GM04504 (cell line): ENCODE results near the gene TFB1M.
"Not testable (repeated sequence)": the region's sequence is repeated elsewhere in the genome, so short reads cannot be mapped to it uniquely, and the experiment has no call there.

Experiments used
- DNase-seq: peaks from one replicate; pipeline ENCODE4 v3.0.0-alpha.2; 2012; ENCODE audit warnings: low read depth

TFB1M gene

GRCh38 chr6:155314092-155314772 lies at the start of gene TFB1M:
Gene TFB1M (minus strand): TSS chr6:155314484. CDS start chr6:155314428, 56 bp downstream.
- DNase-seq: peak; percentile 96

GRCh38 chr6:155364021-155364420 lies 49.7 kb upstream of the TFB1M start:
- not testable (repeated sequence) for DNase-seq

- not testable (repeated sequence) for DNase-seq
Measured at GRCh38 chr6:155362968-155363632, 48.8 kb upstream of the TFB1M start.

- no peak for DNase-seq
Measured at GRCh38 chr6:155354167-155354566, 39.9 kb upstream of the TFB1M start.

GRCh38 chr6:155352811-155353210 lies 38.5 kb upstream of the TFB1M start:
- peak; percentile 64 for DNase-seq

- DNase-seq: no peak
Measured at GRCh38 chr6:155352130-155352420, 37.8 kb upstream of the TFB1M start.

- no peak for DNase-seq
Measured at GRCh38 chr6:155351273-155352129, 37.2 kb upstream of the TFB1M start.

GRCh38 chr6:155349956-155350355 lies 35.7 kb upstream of the TFB1M start:
- DNase-seq: no peak

- DNase-seq: peak; percentile 30
Measured at GRCh38 chr6:155349129-155349528, 34.8 kb upstream of the TFB1M start.

- no peak for DNase-seq
Measured at GRCh38 chr6:155347800-155348199, 33.5 kb upstream of the TFB1M start.

- no peak for DNase-seq
Measured at GRCh38 chr6:155346957-155347356, 32.7 kb upstream of the TFB1M start.

GRCh38 chr6:155344341-155345006 lies 30.2 kb upstream of the TFB1M start:
- DNase-seq: no peak

GRCh38 chr6:155341130-155341828 lies 27.0 kb upstream of the TFB1M start:
- DNase-seq: peak; percentile 30

GRCh38 chr6:155340464-155341129 lies 26.3 kb upstream of the TFB1M start:
- DNase-seq: peak; percentile 40

- DNase-seq: not testable (repeated sequence)
Measured at GRCh38 chr6:155339929-155340328, 25.6 kb upstream of the TFB1M start.

- not testable (repeated sequence) for DNase-seq
Measured at GRCh38 chr6:155338237-155338636, 24.0 kb upstream of the TFB1M start.

- no peak for DNase-seq
Measured at GRCh38 chr6:155335265-155335664, 21.0 kb upstream of the TFB1M start.

- DNase-seq: not testable (repeated sequence)
Measured at GRCh38 chr6:155334073-155334472, 19.8 kb upstream of the TFB1M start.

- no peak for DNase-seq
Measured at GRCh38 chr6:155333414-155333813, 19.1 kb upstream of the TFB1M start.

- DNase-seq: no peak
Measured at GRCh38 chr6:155330922-155331321, 16.6 kb upstream of the TFB1M start.

GRCh38 chr6:155330133-155330734 lies 15.9 kb upstream of the TFB1M start:
- no peak for DNase-seq
